Measurements from ENCODE around the gene ASB16. TPM values are rescaled to one million over a fixed set of nuclear protein-coding genes. Genes with fewer than 3 reads are reported as not detected.

ASB16 gene
- total and polyA plus RNA-seq, 9 of the 15 experiments (the other 6 are each of a cell fraction or from before 2014, with no cell fraction given), result 0.03 to 0.07 TPM; not detected in 7

DNA sequence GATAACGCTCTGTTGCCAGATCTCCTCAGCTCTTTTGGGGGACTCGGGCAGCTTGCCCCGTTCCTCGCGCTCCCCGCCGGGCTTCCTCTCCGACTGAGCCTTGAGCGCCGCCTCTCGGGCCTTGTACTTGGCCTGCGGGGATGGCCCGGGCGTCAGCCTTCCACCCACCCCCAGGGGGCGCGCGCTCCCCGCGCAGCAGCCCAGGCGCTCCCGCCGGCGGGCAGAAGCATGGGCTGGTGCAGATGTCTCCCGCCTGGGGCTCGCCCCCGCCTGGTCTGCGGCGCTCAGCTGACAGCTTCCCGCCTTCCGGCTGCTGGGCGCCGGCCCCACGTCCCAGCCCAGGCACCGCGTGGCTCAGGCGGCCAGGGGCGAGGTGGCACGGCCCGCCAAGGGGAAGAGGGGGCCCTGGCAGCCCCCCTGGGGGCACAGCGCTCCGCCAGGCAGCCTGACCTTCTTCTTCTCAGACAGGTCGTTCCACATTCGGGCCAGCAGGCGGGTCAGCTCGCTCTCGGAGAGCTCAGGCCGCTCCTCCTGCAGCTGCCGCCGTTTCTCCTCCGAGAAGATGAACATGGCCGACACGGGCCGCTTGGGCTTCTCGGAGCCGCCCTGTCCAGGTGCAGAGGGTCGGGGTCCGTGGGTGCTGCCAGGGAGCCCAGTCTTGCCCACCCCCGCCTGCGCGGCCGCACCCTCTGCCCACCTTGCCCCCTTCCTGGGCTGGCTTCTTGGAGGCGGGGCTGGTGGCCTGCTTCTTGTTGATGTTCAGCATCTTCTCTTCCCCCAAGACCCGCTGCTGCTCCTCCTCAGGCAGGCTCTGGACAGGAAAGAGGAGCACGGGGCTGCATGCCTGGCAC lies 40.1 kb downstream of the ASB16 start (continued):
- TF ChIP-seq ZBTB40 (IDR thresholded peaks at IDR 0.05) (no peak), ZBTB40 (CRISPR knock-in tag; IDR thresholded peaks at IDR 0.05) (peak; percentile 41; the same call in 1 of the 2 replicates), E4F1 (CRISPR knock-in tag; IDR thresholded peaks at IDR 0.05; ENCODE audit: borderline replicate concordance) (no peak), NELFE (IDR thresholded peaks at IDR 0.05; ENCODE audit: insufficient read depth, insufficient read length) (no peak), FOXP4 (CRISPR knock-in tag; IDR thresholded peaks at IDR 0.05; ENCODE audit: borderline replicate concordance) (0 out of 2 replicates have a peak, but pooled peaks have one; percentile 84), TAF9B (IDR thresholded peaks at IDR 0.05; ENCODE audit: partially characterized antibody) (no peak), ZNF584 (CRISPR knock-in tag; IDR thresholded peaks at IDR 0.05; ENCODE audit: low read depth) (no peak), KLF16 (IDR thresholded peaks at IDR 0.05) (no peak; the same call in 1 of the 2 replicates), POLR2A (conservative IDR thresholded peaks at IDR 0.05) (peak; percentile 13; the same call in 1 of the 2 replicates)
- TF ChIP-seq, protein P1, sequence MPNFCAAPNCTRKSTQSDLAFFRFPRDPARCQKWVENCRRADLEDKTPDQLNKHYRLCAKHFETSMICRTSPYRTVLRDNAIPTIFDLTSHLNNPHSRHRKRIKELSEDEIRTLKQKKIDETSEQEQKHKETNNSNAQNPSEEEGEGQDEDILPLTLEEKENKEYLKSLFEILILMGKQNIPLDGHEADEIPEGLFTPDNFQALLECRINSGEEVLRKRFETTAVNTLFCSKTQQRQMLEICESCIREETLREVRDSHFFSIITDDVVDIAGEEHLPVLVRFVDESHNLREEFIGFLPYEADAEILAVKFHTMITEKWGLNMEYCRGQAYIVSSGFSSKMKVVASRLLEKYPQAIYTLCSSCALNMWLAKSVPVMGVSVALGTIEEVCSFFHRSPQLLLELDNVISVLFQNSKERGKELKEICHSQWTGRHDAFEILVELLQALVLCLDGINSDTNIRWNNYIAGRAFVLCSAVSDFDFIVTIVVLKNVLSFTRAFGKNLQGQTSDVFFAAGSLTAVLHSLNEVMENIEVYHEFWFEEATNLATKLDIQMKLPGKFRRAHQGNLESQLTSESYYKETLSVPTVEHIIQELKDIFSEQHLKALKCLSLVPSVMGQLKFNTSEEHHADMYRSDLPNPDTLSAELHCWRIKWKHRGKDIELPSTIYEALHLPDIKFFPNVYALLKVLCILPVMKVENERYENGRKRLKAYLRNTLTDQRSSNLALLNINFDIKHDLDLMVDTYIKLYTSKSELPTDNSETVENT (CRISPR knock-in tag; IDR thresholded peaks at IDR 0.05), result no peak; the same call in 1 of the 2 replicates
